Ascending aorta (tissue), 2 donors: Measurements from ENCODE around the gene SPATA2. TPM values are rescaled to one million over a fixed set of nuclear protein-coding genes. Genes with fewer than 3 reads are reported as not detected.

Experiments used
- DNase-seq, 2 donors: peaks; one replicate each; pipeline ENCODE4 v3.0.0-alpha.2; 2019; ENCODE audit warnings: low spot score in 2 of 2
- H3K27ac ChIP-seq, 2 donors: fragments of 200-600 bp; sonication (generic); one replicate each; pipeline ENCODE4 v1.5.1; 2016 to 2017; ENCODE audit warnings: mild to moderate bottlenecking in 1 of 2
- H3K27me3 ChIP-seq: fragments of 200-600 bp; sonication (generic); one replicate; pipeline ENCODE4 v1.5.1; 2017
- H3K36me3 ChIP-seq, 2 donors: fragments of 200-600 bp; sonication (generic); one replicate each; pipeline ENCODE4 v1.5.1; 2016
- H3K4me1 ChIP-seq, 2 donors: fragments of 200-600 bp; sonication (generic); one replicate each; pipeline ENCODE4 v1.5.1; 2016 to 2017; ENCODE audit warnings: mild to moderate bottlenecking in 1 of 2
- H3K4me3 ChIP-seq, 2 donors: fragments of 200-600 bp; sonication (generic); one replicate each; pipeline ENCODE4 v1.5.1; 2016 to 2017; ENCODE audit warnings: mild to moderate bottlenecking in 1 of 2
- H3K9me3 ChIP-seq, 2 donors: fragments of 200-600 bp; sonication (generic); one replicate each; pipeline ENCODE4 v1.5.1; 2016
- CTCF ChIP-seq, 3 experiments: fragments of 200-600 bp in 2 of 3; fragments of 450-650 bp in 1 of 3; sonication (generic) in 2 of 3; IDR thresholded peaks; one replicate each; pipeline ENCODE4 v1.5.1; 2016 to 2019; ENCODE audit warnings: antibody characterized with exemption in 3 of 3, mild to moderate bottlenecking in 1 of 3, moderate library complexity in 1 of 3
- intact Hi-C: fragments of 100-400 bp; cut with DNase I; formaldehyde crosslinking; loops from one replicate; pipeline ENCODE4 v1.15.1; 2023
- total RNA-seq: library from RNA; depleted of rRNA; stranded (reverse); fragments of >200 nt; gene quantifications from one replicate; pipeline ENCODE4 v1.1.0, GENCODE V29; 2016

The SPATA2 gene
- total RNA-seq, 1 donor from 2014 or later: 7.6 TPM

- H3K36me3 ChIP-seq: no peaks in the 10 kb centered on the region
- peaks cover 7 to 18% of the 10 kb centered on the region in 2 donors for H3K4me1 ChIP-seq
- H3K27ac ChIP-seq: peak overlapping the region; percentile 95 to 100
- intact Hi-C loops: loop anchor here (10.0 kb wide), 1 partner anchor 202 kb away; the partner anchor contains the start of gene B4GALT5
- TF ChIP-seq CTCF (IDR thresholded peaks at IDR 0.05): no peak
- no peak for DNase-seq
- peak overlapping the region; percentile 83 to 88 for H3K4me3 ChIP-seq
- H3K9me3 ChIP-seq: no peaks in the 10 kb centered on the region
- H3K27me3 ChIP-seq: no peaks in the 10 kb centered on the region
Measured at GRCh38 chr20:49916146-49917002, 1.0 kb upstream of the SPATA2 start.

- intact Hi-C loops: loop anchor here (1.0 to 10.0 kb wide), 3 partner anchors 22 to 200 kb away; partner anchors contain the start of genes B4GALT5, RNF114 and SLC9A8
- peaks cover 7 to 18% of the 10 kb centered on the region in 2 donors for H3K4me1 ChIP-seq
- H3K9me3 ChIP-seq: no peaks in the 10 kb centered on the region
- H3K27ac ChIP-seq: peak overlapping the region; percentile 95 to 100
- no peak for DNase-seq
- peak overlapping the region; percentile 83 to 88 for H3K4me3 ChIP-seq
- no peaks in the 10 kb centered on the region for H3K27me3 ChIP-seq
- peak in 1 of 3 experiments; percentile 12 for TF ChIP-seq CTCF (IDR thresholded peaks at IDR 0.05)
- H3K36me3 ChIP-seq: no peaks in the 10 kb centered on the region
Measured at GRCh38 chr20:49915118-49915379, 280 bp downstream of the SPATA2 start.

- H3K4me3 ChIP-seq: peak overlapping the region; percentile 83 to 88
- no peak for DNase-seq
- no peak for TF ChIP-seq CTCF (IDR thresholded peaks at IDR 0.05)
- H3K4me1 ChIP-seq: peaks cover 7 to 18% of the 10 kb centered on the region in 2 donors
- H3K27me3 ChIP-seq: no peaks in the 10 kb centered on the region
- peaks cover 0 to under 1% of the 10 kb centered on the region in 2 donors for H3K36me3 ChIP-seq
- no peaks in the 10 kb centered on the region for H3K9me3 ChIP-seq
- H3K27ac ChIP-seq: peak overlapping the region; percentile 95 to 100
- intact Hi-C loops: loop anchor here (1.0 to 10.0 kb wide), 3 partner anchors 22 to 200 kb away; partner anchors contain the start of genes B4GALT5, RNF114 and SLC9A8
Measured at GRCh38 chr20:49914310-49915117, 815 bp downstream of the SPATA2 start.

- Histone ChIP-seq H3K27ac (peak overlapping the region; percentile 36 to 100), H3K9me3 (no peaks in the 10 kb centered on the region), H3K4me3 (peak overlapping the region in 1 of 2 donors; percentile 83), H3K4me1 (peaks cover 7 to 18% of the 10 kb centered on the region in 2 donors), H3K27me3 (no peaks in the 10 kb centered on the region), H3K36me3 (peaks cover 0 to 9% of the 10 kb centered on the region in 2 donors)
- no peak for DNase-seq
- TF ChIP-seq CTCF (IDR thresholded peaks at IDR 0.05): no peak
- intact Hi-C loops: loop anchor here (2.0 to 10.0 kb wide), 2 partner anchors 23 to 199 kb away; partner anchors contain the start of genes B4GALT5 and RNF114
Measured at GRCh38 chr20:49913399-49914047, 1.8 kb downstream of the SPATA2 start.

- H3K27ac ChIP-seq: no peak overlapping the region
- DNase-seq: no peak
- TF ChIP-seq CTCF (IDR thresholded peaks at IDR 0.05): no peak
Measured at GRCh38 chr20:49910340-49910706, 5.0 kb downstream of the SPATA2 start.

More at GRCh38 chr20:49910340-49910706, 5.0 kb downstream of the SPATA2 start:
- Histone ChIP-seq H3K27me3 (no peaks in the 10 kb centered on the region), H3K9me3 (no peaks in the 10 kb centered on the region), H3K4me3 (no peak overlapping the region), H3K36me3 (peaks cover 28 to 39% of the 10 kb centered on the region in 2 donors), H3K4me1 (peaks cover 7 to 15% of the 10 kb centered on the region in 2 donors)
- intact Hi-C loops: loop anchor here (10.0 kb wide), 1 partner anchor 196 kb away; the partner anchor contains the start of gene B4GALT5
